GM12875 (cell line): ENCODE results near the gene DEXI.
"Not testable (repeated sequence)": the region's sequence is repeated elsewhere in the genome, so short reads cannot be mapped to it uniquely, and the experiment has no call there.

Experiments
- H3K4me3 ChIP-seq: one replicate; pipeline ENCODE4 v1.5.1; 2011; ENCODE audit warnings: low read depth, low read length, control low read depth
- TF ChIP-seq, protein P1 (sequence below): IDR thresholded peaks from 2 replicates; pipeline ENCODE4 v1.5.1; 2011; ENCODE audit warnings: low read depth, mild to moderate bottlenecking, control low read depth, inconsistent platforms, low read length, moderate library complexity, borderline replicate concordance; ENCODE audit not compliant: insufficient read depth

DEXI gene

DNA sequence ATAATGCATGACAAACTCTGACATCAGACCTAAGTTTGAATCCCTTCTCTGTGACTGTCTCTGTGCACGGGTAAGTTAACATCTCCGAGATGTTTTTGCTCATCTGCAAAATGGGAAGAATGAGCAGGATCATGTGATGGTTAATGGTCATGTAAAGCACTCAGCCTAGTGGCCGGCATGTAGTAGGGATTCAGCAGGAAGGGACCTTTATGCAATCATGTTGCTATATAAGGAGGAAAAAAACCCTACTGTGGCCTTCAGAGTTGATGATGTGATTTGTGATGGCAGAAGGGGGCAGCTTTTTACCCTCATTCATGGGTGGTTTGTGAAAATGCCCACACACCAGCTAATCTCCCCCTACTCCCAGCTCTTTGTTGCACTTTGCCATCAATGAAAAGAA, 26.2 kb upstream of the DEXI start:
- H3K4me3 ChIP-seq = no peak overlapping the region
- TF ChIP-seq, protein P1, sequence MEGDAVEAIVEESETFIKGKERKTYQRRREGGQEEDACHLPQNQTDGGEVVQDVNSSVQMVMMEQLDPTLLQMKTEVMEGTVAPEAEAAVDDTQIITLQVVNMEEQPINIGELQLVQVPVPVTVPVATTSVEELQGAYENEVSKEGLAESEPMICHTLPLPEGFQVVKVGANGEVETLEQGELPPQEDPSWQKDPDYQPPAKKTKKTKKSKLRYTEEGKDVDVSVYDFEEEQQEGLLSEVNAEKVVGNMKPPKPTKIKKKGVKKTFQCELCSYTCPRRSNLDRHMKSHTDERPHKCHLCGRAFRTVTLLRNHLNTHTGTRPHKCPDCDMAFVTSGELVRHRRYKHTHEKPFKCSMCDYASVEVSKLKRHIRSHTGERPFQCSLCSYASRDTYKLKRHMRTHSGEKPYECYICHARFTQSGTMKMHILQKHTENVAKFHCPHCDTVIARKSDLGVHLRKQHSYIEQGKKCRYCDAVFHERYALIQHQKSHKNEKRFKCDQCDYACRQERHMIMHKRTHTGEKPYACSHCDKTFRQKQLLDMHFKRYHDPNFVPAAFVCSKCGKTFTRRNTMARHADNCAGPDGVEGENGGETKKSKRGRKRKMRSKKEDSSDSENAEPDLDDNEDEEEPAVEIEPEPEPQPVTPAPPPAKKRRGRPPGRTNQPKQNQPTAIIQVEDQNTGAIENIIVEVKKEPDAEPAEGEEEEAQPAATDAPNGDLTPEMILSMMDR = no peak

DNA sequence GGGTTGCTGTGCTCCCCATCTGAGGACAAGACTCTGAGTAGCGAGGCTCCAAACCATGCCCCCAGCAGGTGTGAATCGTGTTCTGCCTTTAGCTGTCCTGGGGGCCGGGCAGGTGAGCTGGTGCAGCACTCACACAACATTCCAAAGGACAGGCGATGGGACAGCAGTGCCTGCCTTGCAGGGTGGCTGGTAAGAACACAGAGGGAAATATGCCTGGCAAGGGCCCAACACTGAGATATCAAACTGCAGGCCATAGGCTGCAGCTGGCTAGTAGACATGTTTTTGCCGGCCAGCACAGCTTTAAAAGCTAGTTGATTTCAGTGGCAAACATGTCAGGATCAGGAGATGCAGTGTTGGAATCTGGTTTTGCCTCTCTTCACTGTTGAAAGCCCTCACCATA, 25.7 kb upstream of the DEXI start:
- TF ChIP-seq, protein P1 = no peak
- H3K4me3 ChIP-seq = no peak overlapping the region

DNA sequence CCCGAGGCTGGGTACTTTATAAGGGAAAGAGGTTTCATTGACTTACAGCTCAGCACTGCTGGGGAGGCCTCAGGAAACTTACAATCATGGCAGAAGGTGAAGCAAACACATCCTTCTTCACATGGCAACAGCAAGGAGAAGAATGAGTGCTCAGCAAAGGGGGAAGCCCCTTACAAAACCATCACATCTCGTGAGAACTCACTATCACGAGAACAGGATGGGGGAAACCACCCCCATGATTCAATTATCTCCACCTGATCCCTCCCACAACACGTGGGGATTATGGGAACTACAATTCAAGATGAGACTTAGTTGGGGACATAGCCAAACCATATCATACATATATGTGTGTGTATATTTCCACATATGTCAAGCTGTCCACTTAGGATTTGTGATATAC, 24.3 kb upstream of the DEXI start:
- H3K4me3 ChIP-seq = not testable (repeated sequence)

DNA sequence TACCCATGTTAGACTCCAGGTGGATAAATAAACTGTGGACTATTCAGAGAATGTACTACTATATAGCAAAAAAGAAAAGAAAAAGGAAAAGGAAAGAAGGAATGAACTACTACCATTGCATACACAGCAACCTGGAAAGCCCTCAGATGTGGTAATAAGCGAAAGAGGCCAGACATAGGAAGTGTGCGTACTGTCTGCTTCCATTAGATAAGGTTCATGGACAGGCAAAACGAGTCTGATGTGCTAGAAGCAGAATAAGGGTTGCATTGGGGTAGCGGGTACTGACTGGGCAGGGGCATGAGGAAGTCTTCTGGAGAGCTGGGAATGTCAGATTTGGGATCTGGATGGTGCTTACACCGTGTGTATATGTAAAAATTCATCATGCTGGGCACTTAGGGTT, 23.9 kb upstream of the DEXI start:
- no peak overlapping the region for H3K4me3 ChIP-seq
- TF ChIP-seq, protein P1 = no peak

DNA sequence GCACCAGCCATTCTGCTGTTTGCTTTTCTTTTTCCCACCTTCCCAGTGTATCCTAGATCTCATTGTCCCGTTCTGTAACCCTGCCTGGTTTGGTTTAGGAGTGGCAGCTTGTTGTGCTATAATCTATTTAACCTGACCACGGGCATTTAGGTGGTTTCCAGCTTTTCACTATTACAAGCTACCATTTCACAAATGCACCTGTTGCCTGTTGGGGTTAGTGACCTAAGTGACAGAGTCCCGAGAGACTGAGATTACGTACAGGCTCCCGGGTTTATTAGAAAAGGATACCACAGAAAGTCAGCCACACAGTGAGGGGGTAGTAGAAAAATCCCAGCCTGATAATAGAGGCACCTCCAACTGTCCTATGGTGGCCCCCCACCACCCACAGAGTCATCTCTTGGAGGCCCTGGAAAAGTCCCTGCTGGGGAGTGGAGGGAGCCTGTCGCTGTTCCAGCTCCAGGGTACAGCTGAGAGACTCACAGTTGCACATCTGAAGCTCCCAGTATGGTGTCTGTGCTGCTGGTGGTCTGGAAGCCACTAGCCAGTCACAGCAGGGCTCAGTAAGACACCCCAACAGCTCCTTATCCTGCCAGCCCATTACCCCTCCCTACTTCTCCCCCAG, 23.3 kb upstream of the DEXI start:
- no peak overlapping the region for H3K4me3 ChIP-seq
- TF ChIP-seq, protein P1 = no peak

DNA sequence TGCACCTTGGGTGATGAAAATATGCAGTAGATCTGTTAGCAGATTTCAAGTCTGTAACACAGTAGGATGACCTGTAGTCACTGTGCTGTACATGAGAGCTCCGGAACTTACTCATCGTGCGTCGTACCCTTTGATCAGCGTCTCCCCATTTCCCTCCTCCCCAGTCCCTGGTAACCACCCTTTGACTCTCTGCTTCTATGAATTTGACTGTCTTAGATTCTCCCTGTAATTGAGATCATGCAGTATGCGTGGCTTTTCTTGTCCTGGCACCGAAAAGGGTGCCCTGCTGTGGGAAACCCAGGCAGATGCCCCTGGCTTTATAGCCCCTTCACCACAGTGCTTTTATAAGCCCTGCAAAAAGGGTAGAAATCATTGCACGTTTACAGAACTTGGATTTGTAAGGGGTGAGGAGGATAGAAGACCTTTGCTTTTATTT, 22.6 kb upstream of the DEXI start:
- TF ChIP-seq, protein P1 = no peak
- no peak overlapping the region for H3K4me3 ChIP-seq

DNA sequence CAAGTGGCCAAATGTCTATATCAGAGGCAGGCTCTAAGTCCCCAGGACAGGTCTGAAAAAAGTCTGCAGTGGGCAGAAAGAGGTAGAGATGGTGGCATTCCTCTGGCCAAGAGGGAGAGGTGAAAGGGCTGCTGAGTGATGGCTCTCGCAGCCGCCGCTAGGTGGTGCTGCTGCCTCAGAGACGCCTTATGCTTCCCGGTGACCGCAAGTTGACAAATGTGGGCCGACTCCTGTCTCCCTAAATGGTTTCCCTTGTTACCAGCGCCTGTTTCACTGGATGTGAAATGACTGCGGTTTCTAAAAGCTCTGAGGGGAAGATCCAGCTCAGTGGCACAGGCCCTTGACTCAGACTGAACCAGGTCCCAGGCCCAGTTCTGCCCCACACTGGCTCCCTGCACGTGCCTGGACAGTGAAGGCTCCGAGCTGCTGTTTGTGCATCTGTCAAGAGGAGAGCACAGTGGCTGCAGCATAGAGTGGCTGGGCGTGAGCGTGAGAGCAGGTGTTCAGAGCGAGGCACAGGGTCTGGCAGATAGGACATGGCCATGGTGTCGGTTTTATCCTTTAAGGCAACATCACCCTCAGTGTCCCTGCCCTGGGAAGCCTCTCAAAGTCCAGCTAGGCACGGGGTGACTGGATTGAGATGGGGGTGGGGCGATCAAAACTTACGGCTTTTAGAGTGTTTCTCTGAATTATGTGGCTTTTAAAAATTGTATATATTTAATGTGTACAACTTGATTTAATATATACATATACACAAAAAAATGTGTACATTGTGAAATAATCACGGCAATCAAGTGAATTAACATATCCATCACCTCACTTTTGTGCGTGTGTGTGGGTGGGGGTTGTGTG, 22.0 kb upstream of the DEXI start:
- no peak overlapping the region for H3K4me3 ChIP-seq
- TF ChIP-seq, protein P1 = peak; percentile 95
